HepG2 (cell line): ENCODE data around the gene MC2R. TPM values are rescaled to one million over a fixed set of nuclear protein-coding genes. Genes with fewer than 3 reads are reported as not detected.

Source experiments
- ATAC-seq: fragments of 200-7000 bp; cut with Tn5 transposase; 3 replicates; pipeline ENCODE4 v1.9.1; 2020; ENCODE audit warnings: mild to moderate bottlenecking, moderate library complexity
- BruUV-seq: library from RNA; stranded (reverse); fragments of 400-500 nt; replicated peaks from 2 replicates; lab custom pipeline; 2021; lab: Mats Ljungman, UMichigan
- CTCF ChIA-PET: fragments of 300-600 bp; formaldehyde crosslinking; extraction: SDS; loops from one replicate; lab custom pipeline; 2021; ENCODE audit warnings: low total read pairs, inconsistent platforms, low intra/inter-chr PET ratio; lab: Yijun Ruan, JAX
- POLR2A ChIA-PET: fragments of 350-600 bp; sonication (Branson Sonifier 250); formaldehyde crosslinking; loops from one replicate; lab custom pipeline; 2020; ENCODE audit warnings: antibody characterized with exemption, inconsistent platforms; lab: Yijun Ruan, JAX
- DNase-seq: peaks from one replicate; pipeline ENCODE4 v3.0.0-alpha.2; 2015; ENCODE audit warnings: low spot score
- FAIRE-seq: peaks from 3 replicates; lab custom pipeline; 2011; peaks lifted over from hg19 to GRCh38; lab: Jason Lieb, UNC
- H2AFZ ChIP-seq: one replicate; pipeline ENCODE4 v1.6.1; 2011; ENCODE audit warnings: low read length, inconsistent platforms
- H3K27ac ChIP-seq: fragments of 300-600 bp; 3 replicates; pipeline ENCODE4 v1.8.0; 2011; ENCODE audit warnings: mixed run types, mild to moderate bottlenecking, mixed read lengths, low read length, inconsistent platforms; ENCODE audit not compliant: insufficient read depth; ENCODE audit errors: extremely low read length
- H3K27me3 ChIP-seq, 2 experiments: fragments of 200-600 bp in 1 of 2; 2 replicates in 1 of 2; 3 replicates in 1 of 2; pipeline versions ENCODE4 v1.6.0 to v1.8.0; 2011; ENCODE audit warnings: low read length in 2 of 2, mild to moderate bottlenecking in 2 of 2, moderate library complexity in 2 of 2, inconsistent platforms in 1 of 2; ENCODE audit not compliant: insufficient read depth in 2 of 2, control insufficient read depth in 1 of 2
- H3K36me3 ChIP-seq, 2 experiments: fragments of 200-600 bp in 1 of 2; replicated peaks in 1 of 2; 2 replicates in 1 of 2; 3 replicates in 1 of 2; pipeline versions ENCODE4 v1.5.1 to v1.8.0; 2011; ENCODE audit warnings: low read length in 2 of 2, inconsistent platforms in 1 of 2; ENCODE audit not compliant: insufficient read depth in 2 of 2, control insufficient read depth in 1 of 2
- H3K4me1 ChIP-seq: 2 replicates; pipeline ENCODE4 v1.5.1; 2012; ENCODE audit warnings: low read length, inconsistent platforms; ENCODE audit not compliant: insufficient read depth
- H3K4me2 ChIP-seq: 2 replicates; pipeline ENCODE4 v1.6.0; 2011; ENCODE audit warnings: low read depth, low read length, inconsistent platforms
- H3K4me3 ChIP-seq, 3 experiments: fragments of 200-600 bp in 1 of 3; sonication (generic), shearing (Covaris generic) in 1 of 3; replicated peaks in 1 of 3; 2 replicates each; pipeline ENCODE4 v1.5.1; 2011 to 2016; ENCODE audit warnings: low read length in 3 of 3, inconsistent platforms in 2 of 3, low read depth in 2 of 3, mild to moderate bottlenecking in 2 of 3, control low read depth in 1 of 3, mixed read lengths in 1 of 3; ENCODE audit not compliant: insufficient read depth in 1 of 3
- H3K79me2 ChIP-seq: one replicate; pipeline ENCODE4 v1.6.1; 2011; ENCODE audit warnings: low read length, inconsistent platforms; ENCODE audit not compliant: insufficient read depth
- H3K9ac ChIP-seq: 2 replicates; pipeline ENCODE4 v1.6.0; 2011; ENCODE audit warnings: mild to moderate bottlenecking, low read depth, low read length, inconsistent platforms; ENCODE audit not compliant: insufficient read depth
- H3K9me3 ChIP-seq: 2 replicates; pipeline ENCODE4 v1.5.1; 2012; ENCODE audit warnings: mild to moderate bottlenecking, low read length
- H4K20me1 ChIP-seq: 2 replicates; pipeline ENCODE4 v1.6.0; 2011; ENCODE audit warnings: inconsistent platforms, mild to moderate bottlenecking, low read length, moderate library complexity; ENCODE audit not compliant: insufficient read depth
- CC2D1A ChIP-seq: sonication (generic); formaldehyde crosslinking; IDR thresholded peaks from 2 replicates; pipeline ENCODE4 v1.8.1; 2023; ENCODE audit warnings: mild to moderate bottlenecking, missing genetic modification reagents
- EHMT2 ChIP-seq: fragments of 200-600 bp; sonication (generic); IDR thresholded peaks from 2 replicates; pipeline ENCODE4 v1.7.0; 2017; ENCODE audit warnings: antibody characterized with exemption, low read depth, low read length, borderline replicate concordance
- IRF2 ChIP-seq: IDR thresholded peaks from 2 replicates; pipeline ENCODE4 v1.6.1; 2018; ENCODE audit warnings: missing genetic modification reagents, missing compliant biosample characterization
- JUN ChIP-seq: sonication (generic); formaldehyde crosslinking; IDR thresholded peaks from 2 replicates; pipeline ENCODE4 v1.4.0; 2020; ENCODE audit warnings: mild to moderate bottlenecking, missing genetic modification reagents
- MAFF ChIP-seq: IDR thresholded peaks from 2 replicates; pipeline ENCODE4 v1.6.1; 2011; ENCODE audit warnings: low read depth, low read length, improper control_type of control experiment
- MEIS2 ChIP-seq: sonication (generic); formaldehyde crosslinking; IDR thresholded peaks from 2 replicates; pipeline ENCODE4 v1.9.0; 2021; ENCODE audit warnings: mild to moderate bottlenecking, missing genetic modification reagents
- MIER2 ChIP-seq: IDR thresholded peaks from 2 replicates; pipeline ENCODE4 v1.6.1; 2016; ENCODE audit warnings: missing biosample characterization, missing genetic modification reagents
- NR2C2 ChIP-seq: sonication (generic); formaldehyde crosslinking; IDR thresholded peaks from 2 replicates; pipeline ENCODE4 v1.4.0; 2020; ENCODE audit warnings: missing genetic modification reagents, mild to moderate bottlenecking, moderate library complexity, borderline replicate concordance
- PTBP1 ChIP-seq: fragments of 200-400 bp; formaldehyde crosslinking; IDR thresholded peaks from 2 replicates; pipeline ENCODE4 v1.6.1; 2018; ENCODE audit warnings: low read length, low read depth; ENCODE audit not compliant: poor library complexity, severe bottlenecking
- ZNF350 ChIP-seq: sonication (generic); formaldehyde crosslinking; IDR thresholded peaks from 2 replicates; pipeline ENCODE4 v1.4.0; 2020; ENCODE audit warnings: mild to moderate bottlenecking, low read depth, missing genetic modification reagents, borderline replicate concordance
- ZNF775 ChIP-seq: sonication (generic); formaldehyde crosslinking; IDR thresholded peaks from 2 replicates; pipeline ENCODE4 v1.4.0; 2020; ENCODE audit warnings: missing genetic modification reagents, mild to moderate bottlenecking, moderate library complexity, borderline replicate concordance
- WGBS: methylation state at CpG from one replicate; pipeline ENCODE4 v1.1.6; 2017; ENCODE audit warnings: low lambda C conversion rate; 5-methylcytosine and 5-hydroxymethylcytosine counted together
- in situ Hi-C: cut with HindIII; loops from 2 replicates; pipeline ENCODE4 v1.10.0; 2017; ENCODE audit warnings: low pct_unique_long_range_greater_than_20kb; ENCODE audit not compliant: extremely low pct_ligation_motif_present
- intact Hi-C: fragments of 100-400 bp; cut with micrococcal nuclease; formaldehyde crosslinking; loops from one replicate; pipeline ENCODE4 v1.10.0; 2022; ENCODE audit not compliant: unreplicated experiment
- polyA plus RNA-seq, 8 experiments: library from polyadenylated mRNA; depleted of rRNA in 3 of 8; stranded (reverse) in 7 of 8; unstranded in 1 of 8; fragments of >200 nt; fragmentation: Illumina TruSeq in 4 of 8; extraction: Trizol in 4 of 8; gene quantifications; 2 replicates each; pipeline versions ENCODE4 v1.2.1 to v1.2.3, GENCODE V29; 2011 to 2016; ENCODE audit warnings: low read depth in 4 of 8, missing spikeins in 1 of 8, mixed read lengths in 1 of 8; ENCODE audit not compliant: insufficient read depth in 1 of 8
- total RNA-seq, 5 experiments: library from RNA; depleted of rRNA; stranded (reverse); fragments of >200 nt; fragmentation: Illumina TruSeq; extraction: Trizol; gene quantifications; 2 replicates each; pipeline ENCODE4 v1.2.3, GENCODE V29; 2016; ENCODE audit warnings: low read depth in 1 of 5
- TF ChIP-seq, protein P1 (sequence below): sonication (generic); formaldehyde crosslinking; IDR thresholded peaks from 2 replicates; pipeline ENCODE4 v1.5.0; 2020; ENCODE audit warnings: mild to moderate bottlenecking, missing genetic modification reagents
- TF ChIP-seq, protein P2 (sequence below): sonication (generic); formaldehyde crosslinking; IDR thresholded peaks from 2 replicates; pipeline ENCODE4 v1.5.0; 2020; ENCODE audit warnings: missing genetic modification reagents, mild to moderate bottlenecking, borderline replicate concordance
- TF ChIP-seq, protein P3 (sequence below): sonication (generic); formaldehyde crosslinking; IDR thresholded peaks from 2 replicates; pipeline ENCODE4 v1.5.0; 2020; ENCODE audit warnings: mild to moderate bottlenecking, missing genetic modification reagents

The MC2R gene
- total and polyA plus RNA-seq, 2 of the 13 experiments (the other 11 are each of a cell fraction or from before 2014, with no cell fraction given) = not detected

DNA sequence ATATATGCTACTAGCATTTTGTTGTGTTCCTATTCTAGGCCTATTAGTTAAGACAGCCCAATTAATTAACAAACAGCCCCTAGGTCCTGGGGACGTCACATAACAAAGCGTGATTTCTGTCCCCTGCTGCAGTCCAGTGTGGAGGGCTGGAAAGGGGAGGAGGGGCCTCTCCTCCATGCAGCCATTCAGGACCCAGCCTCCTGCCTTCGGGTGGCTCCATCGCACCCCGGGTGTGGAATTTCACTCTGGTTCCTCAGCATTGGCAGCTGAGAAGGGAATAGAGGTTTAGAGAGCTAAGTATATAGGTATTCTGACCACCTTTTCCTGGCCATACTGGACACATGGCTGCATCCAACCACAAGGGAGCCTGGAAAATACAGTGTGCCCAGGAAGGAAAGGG is 42.4 kb downstream of the MC2R start:
- H3K27me3 ChIP-seq = peaks cover 2 to 49% of the 10 kb centered on the region in 2 experiments; a peak in 4 of 5 replicates
- no peak for ATAC-seq
- FAIRE-seq = no peak
- DNase-seq = no peak
- no peaks in the 10 kb centered on the region for H3K9me3 ChIP-seq
- ChIA-PET POLR2A (no interaction called here), CTCF (no interaction called here)
- intact Hi-C loops = no loop called here
- no peak overlapping the region for H3K4me3 ChIP-seq
- no peak overlapping the region for H3K4me2 ChIP-seq
- no peak overlapping the region for H2AFZ ChIP-seq
- no peaks in the 10 kb centered on the region for H3K4me1 ChIP-seq
- no TSS peak for BruUV-seq
- no peaks in the 10 kb centered on the region for H3K36me3 ChIP-seq
- TF ChIP-seq MIER2 (CRISPR knock-in tag) (no peak), MEIS2 (CRISPR knock-in tag) (no peak), CC2D1A (CRISPR knock-in tag) (no peak), PTBP1 (no peak), MAFF (no peak), ZNF775 (no peak), IRF2 (no peak), EHMT2 (no peak), ZNF350 (CRISPR knock-in tag) (no peak), NR2C2 (CRISPR knock-in tag) (no peak), JUN (CRISPR knock-in tag) (no peak)
- TF ChIP-seq, protein P1, sequence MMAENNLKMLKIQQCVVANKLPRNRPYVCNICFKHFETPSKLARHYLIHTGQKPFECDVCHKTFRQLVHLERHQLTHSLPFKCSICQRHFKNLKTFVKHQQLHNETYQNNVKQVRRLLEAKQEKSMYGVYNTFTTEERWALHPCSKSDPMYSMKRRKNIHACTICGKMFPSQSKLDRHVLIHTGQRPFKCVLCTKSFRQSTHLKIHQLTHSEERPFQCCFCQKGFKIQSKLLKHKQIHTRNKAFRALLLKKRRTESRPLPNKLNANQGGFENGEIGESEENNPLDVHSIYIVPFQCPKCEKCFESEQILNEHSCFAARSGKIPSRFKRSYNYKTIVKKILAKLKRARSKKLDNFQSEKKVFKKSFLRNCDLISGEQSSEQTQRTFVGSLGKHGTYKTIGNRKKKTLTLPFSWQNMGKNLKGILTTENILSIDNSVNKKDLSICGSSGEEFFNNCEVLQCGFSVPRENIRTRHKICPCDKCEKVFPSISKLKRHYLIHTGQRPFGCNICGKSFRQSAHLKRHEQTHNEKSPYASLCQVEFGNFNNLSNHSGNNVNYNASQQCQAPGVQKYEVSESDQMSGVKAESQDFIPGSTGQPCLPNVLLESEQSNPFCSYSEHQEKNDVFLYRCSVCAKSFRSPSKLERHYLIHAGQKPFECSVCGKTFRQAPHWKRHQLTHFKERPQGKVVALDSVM (CRISPR knock-in tag) = no peak
- TF ChIP-seq, protein P2, sequence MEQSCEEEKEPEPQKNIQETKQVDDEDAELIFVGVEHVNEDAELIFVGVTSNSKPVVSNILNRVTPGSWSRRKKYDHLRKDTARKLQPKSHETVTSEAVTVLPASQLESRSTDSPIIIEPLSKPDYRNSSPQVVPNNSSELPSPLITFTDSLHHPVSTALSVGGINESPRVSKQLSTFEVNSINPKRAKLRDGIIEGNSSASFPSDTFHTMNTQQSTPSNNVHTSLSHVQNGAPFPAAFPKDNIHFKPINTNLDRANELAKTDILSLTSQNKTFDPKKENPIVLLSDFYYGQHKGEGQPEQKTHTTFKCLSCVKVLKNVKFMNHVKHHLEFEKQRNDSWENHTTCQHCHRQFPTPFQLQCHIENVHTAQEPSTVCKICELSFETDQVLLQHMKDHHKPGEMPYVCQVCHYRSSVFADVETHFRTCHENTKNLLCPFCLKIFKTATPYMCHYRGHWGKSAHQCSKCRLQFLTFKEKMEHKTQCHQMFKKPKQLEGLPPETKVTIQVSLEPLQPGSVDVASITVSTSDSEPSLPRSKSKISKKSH = no peak
- TF ChIP-seq, protein P3, sequence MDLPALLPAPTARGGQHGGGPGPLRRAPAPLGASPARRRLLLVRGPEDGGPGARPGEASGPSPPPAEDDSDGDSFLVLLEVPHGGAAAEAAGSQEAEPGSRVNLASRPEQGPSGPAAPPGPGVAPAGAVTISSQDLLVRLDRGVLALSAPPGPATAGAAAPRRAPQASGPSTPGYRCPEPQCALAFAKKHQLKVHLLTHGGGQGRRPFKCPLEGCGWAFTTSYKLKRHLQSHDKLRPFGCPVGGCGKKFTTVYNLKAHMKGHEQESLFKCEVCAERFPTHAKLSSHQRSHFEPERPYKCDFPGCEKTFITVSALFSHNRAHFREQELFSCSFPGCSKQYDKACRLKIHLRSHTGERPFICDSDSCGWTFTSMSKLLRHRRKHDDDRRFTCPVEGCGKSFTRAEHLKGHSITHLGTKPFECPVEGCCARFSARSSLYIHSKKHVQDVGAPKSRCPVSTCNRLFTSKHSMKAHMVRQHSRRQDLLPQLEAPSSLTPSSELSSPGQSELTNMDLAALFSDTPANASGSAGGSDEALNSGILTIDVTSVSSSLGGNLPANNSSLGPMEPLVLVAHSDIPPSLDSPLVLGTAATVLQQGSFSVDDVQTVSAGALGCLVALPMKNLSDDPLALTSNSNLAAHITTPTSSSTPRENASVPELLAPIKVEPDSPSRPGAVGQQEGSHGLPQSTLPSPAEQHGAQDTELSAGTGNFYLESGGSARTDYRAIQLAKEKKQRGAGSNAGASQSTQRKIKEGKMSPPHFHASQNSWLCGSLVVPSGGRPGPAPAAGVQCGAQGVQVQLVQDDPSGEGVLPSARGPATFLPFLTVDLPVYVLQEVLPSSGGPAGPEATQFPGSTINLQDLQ (CRISPR knock-in tag) = no peak
- 71% methylated on average over 2 of the region's 5 CpGs for WGBS
- no peak overlapping the region for H3K27ac ChIP-seq
- in situ Hi-C loops = no loop called here
- no peak overlapping the region for H3K9ac ChIP-seq
- no peaks in the 10 kb centered on the region for H4K20me1 ChIP-seq
- no peaks in the 10 kb centered on the region for H3K79me2 ChIP-seq
